Activated B cell treated with CpG ODN at 0.5 μM for 24 hours (primary cell): ENCODE results near the gene MB21D2. TPM values are rescaled to one million over a fixed set of nuclear protein-coding genes. Genes with fewer than 3 reads are reported as not detected.

Experiments
- ATAC-seq: fragments of 200-7000 bp; cut with Tn5 transposase; one replicate; pipeline ENCODE4 v1.10.0; 2021; ENCODE audit warnings: low read depth, mild to moderate bottlenecking, moderate library complexity
- CTCF ChIA-PET: fragments of 350-600 bp; sonication (Branson Sonifier 250); formaldehyde crosslinking; loops from one replicate; lab custom pipeline; 2021; ENCODE audit warnings: antibody characterized with exemption; lab: Charles Lee
- POLR2A ChIA-PET: fragments of 350-600 bp; sonication (Branson Sonifier 250); formaldehyde crosslinking; loops from one replicate; lab custom pipeline; 2021; ENCODE audit warnings: antibody characterized with exemption; lab: Charles Lee
- DNase-seq: peaks from one replicate; pipeline ENCODE4 v3.0.0; 2022
- H3K27ac Mint-ChIP-seq: one replicate; pipeline ENCODE4 v1.8.0; 2020; ENCODE audit warnings: mixed read lengths
- H3K27me3 Mint-ChIP-seq: one replicate; pipeline ENCODE4 v1.8.0; 2021; ENCODE audit warnings: mixed read lengths
- H3K36me3 Mint-ChIP-seq: one replicate; pipeline ENCODE4 v1.8.0; 2021; ENCODE audit warnings: low read depth, mixed read lengths
- H3K4me1 Mint-ChIP-seq: one replicate; pipeline ENCODE4 v1.8.0; 2021; ENCODE audit warnings: mixed read lengths
- H3K4me3 Mint-ChIP-seq: one replicate; pipeline ENCODE4 v1.8.0; 2020; ENCODE audit warnings: mild to moderate bottlenecking, mixed read lengths
- H3K9me3 Mint-ChIP-seq: one replicate; pipeline ENCODE4 v1.8.0; 2020; ENCODE audit warnings: mixed read lengths
- intact Hi-C: fragments of 100-400 bp; cut with micrococcal nuclease; formaldehyde crosslinking; loops from one replicate; pipeline ENCODE4 v1.15.1; 2024
- total RNA-seq: library from RNA; stranded (reverse); gene quantifications from 2 replicates; pipeline ENCODE4 v1.2.3, GENCODE V29; 2022
- TF ChIP-seq, protein P1 (sequence below): fragments of 200-600 bp; IDR thresholded peaks from one replicate; pipeline ENCODE4 v1.8.0; 2022; ENCODE audit warnings: antibody characterized with exemption, mild to moderate bottlenecking

Gene MB21D2
- total RNA-seq, 1 donor from 2014 or later = 0.09 TPM

DNA sequence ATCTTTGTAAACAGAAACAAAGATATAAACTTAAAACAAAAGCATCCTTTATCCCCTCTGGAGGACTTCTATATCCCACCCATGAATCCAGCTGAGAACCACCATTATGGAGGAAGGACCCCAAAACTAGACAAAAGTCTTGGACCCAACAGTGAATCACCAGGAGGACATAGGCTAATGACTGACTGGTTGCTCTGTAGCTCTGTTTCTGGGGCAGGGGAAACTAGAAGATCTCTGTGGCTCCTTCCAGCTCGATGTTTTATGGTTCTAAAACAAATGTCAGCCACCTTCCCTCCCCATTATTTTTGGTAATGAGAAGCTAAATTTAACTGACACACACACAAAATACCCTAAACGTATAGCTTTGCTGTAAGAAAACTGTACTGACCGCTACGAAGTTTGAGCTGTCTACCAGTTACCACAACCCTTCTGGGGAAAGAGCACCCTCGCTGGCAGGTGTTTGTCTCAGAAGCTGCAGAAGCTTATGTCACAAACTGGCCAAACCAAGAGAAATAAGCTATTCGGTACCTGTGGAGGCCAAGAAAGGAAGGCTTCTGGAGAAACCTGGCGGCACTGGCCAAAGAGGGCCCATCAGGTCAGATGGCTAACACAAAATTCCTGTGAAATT lies 36.4 kb downstream of the MB21D2 start:
- H3K27me3 Mint-ChIP-seq = peaks cover 3% of the 10 kb centered on the region
- H3K36me3 Mint-ChIP-seq = no peaks in the 10 kb centered on the region
- ATAC-seq = no peak
- H3K4me3 Mint-ChIP-seq = no peak overlapping the region
- DNase-seq = no peak
- TF ChIP-seq, protein P1, sequence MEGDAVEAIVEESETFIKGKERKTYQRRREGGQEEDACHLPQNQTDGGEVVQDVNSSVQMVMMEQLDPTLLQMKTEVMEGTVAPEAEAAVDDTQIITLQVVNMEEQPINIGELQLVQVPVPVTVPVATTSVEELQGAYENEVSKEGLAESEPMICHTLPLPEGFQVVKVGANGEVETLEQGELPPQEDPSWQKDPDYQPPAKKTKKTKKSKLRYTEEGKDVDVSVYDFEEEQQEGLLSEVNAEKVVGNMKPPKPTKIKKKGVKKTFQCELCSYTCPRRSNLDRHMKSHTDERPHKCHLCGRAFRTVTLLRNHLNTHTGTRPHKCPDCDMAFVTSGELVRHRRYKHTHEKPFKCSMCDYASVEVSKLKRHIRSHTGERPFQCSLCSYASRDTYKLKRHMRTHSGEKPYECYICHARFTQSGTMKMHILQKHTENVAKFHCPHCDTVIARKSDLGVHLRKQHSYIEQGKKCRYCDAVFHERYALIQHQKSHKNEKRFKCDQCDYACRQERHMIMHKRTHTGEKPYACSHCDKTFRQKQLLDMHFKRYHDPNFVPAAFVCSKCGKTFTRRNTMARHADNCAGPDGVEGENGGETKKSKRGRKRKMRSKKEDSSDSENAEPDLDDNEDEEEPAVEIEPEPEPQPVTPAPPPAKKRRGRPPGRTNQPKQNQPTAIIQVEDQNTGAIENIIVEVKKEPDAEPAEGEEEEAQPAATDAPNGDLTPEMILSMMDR = no peak
- no peaks in the 10 kb centered on the region for H3K9me3 Mint-ChIP-seq
- no peaks in the 10 kb centered on the region for H3K4me1 Mint-ChIP-seq
- H3K27ac Mint-ChIP-seq = no peak overlapping the region
- ChIA-PET CTCF (no interaction called here), POLR2A (no interaction called here)
- intact Hi-C loops = no loop called here

DNA sequence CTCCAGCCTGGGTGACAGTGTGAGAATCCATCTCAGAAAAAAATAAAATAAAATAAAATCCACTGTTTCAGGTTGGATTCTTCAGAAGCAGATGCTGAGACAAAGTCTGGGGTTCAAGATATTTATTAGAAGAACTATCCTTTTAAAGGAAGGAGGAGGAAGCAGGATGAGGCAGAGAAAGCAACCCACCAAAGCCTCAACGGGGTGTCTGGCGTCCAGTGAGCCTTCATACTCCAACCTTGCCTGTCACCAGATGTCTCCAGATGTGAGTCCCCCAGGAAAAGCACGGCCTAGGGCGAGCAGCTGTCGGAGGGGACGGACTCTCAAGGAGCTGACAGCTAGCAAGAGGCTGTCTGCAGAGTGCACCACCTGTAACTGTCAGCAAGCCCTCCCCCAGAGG lies 37.3 kb downstream of the MB21D2 start:
- TF ChIP-seq, protein P1 = no peak

DNA sequence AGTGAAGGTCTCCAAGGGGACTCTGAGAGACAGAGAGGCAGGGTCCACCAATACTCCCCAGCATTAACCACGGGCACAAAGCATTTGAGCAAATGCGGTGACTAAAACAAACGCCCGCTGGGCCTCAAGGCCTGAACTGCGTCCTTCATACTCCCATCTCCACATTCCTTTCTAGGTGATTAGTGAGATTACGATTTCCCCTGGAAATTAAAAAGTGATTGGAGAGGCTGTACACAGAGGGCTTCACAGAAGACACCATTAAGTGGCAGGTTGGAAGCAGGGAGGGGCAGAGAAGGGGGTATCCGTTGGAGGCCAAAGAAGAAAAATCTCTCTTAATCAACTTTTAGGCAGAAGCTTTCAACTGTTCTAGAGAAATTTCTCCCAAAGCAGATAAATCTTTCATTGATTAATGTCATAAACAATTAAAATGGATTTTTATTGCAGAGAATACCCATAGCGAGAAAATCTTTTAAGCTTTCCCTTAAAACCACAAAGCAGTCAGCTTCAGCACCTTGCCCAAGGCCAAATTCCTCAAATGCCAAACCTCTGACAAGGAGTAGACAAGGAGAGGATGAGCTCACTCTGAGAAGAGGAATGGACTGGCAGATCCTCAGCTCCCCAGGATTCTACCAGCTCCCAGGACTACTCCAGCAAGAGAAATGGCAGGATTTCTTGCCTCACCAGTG lies 38.2 kb downstream of the MB21D2 start:
- POLR2A ChIA-PET = no interaction called here

More for the DNA sequence above, 37.3 kb downstream of the MB21D2 start:
- DNase-seq = no peak
- Mint-ChIP-seq H3K9me3 (no peaks in the 10 kb centered on the region), H3K36me3 (no peaks in the 10 kb centered on the region), H3K27ac (no peak overlapping the region), H3K27me3 (peaks cover 3% of the 10 kb centered on the region), H3K4me3 (no peak overlapping the region), H3K4me1 (no peaks in the 10 kb centered on the region)
- intact Hi-C loops = no loop called here
- no peak for ATAC-seq
- ChIA-PET POLR2A (no interaction called here), CTCF (no interaction called here)

DNA sequence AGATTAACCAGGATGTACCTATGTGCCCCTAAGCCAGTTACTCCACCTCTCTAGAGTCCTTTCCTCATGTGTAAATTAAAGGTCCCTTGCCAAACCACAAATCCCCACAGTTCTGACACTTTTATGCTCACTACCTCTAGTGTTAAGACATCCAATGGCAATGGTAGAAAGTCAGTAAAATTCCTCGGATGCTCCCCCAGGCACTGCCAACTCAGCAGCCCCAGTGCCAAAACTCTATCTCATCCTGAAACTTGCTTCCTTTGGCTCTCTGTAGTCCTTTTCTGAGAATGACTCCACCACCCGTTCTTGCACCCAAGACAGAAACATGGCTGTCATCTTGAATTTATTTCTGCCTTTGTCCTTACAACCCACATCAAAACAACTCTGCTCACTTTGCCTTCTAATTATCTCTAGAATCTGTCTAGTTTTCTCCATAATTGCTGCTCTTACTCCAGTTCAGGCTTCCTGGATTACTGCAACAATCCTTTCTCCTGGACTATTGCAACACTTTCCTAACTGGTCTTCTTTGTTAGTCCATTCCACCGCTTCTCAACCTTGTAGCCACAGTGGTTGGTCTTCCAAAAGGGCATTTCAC lies 41.6 kb downstream of the MB21D2 start:
- ChIA-PET CTCF (no interaction called here), POLR2A (no interaction called here)
- no peak overlapping the region for H3K27ac Mint-ChIP-seq
- TF ChIP-seq, protein P1 = no peak
- H3K4me3 Mint-ChIP-seq = no peak overlapping the region
- ATAC-seq (no peak), DNase-seq (no peak)
- intact Hi-C loops = no loop called here
- peaks cover 3% of the 10 kb centered on the region for H3K27me3 Mint-ChIP-seq
- H3K36me3 Mint-ChIP-seq = no peaks in the 10 kb centered on the region
- H3K4me1 Mint-ChIP-seq = no peaks in the 10 kb centered on the region
- peaks cover 4% of the 10 kb centered on the region for H3K9me3 Mint-ChIP-seq

More for the DNA sequence above, 38.2 kb downstream of the MB21D2 start:
- H3K4me1 Mint-ChIP-seq = no peaks in the 10 kb centered on the region
- TF ChIP-seq, protein P1 = no peak
- H3K27ac Mint-ChIP-seq = no peak overlapping the region
- CTCF ChIA-PET = no interaction called here
- no peaks in the 10 kb centered on the region for H3K36me3 Mint-ChIP-seq
- H3K27me3 Mint-ChIP-seq = peaks cover 3% of the 10 kb centered on the region
- peaks cover 4% of the 10 kb centered on the region for H3K9me3 Mint-ChIP-seq
- no peak for ATAC-seq
- no peak overlapping the region for H3K4me3 Mint-ChIP-seq
- no peak for DNase-seq
- intact Hi-C loops = no loop called here

DNA sequence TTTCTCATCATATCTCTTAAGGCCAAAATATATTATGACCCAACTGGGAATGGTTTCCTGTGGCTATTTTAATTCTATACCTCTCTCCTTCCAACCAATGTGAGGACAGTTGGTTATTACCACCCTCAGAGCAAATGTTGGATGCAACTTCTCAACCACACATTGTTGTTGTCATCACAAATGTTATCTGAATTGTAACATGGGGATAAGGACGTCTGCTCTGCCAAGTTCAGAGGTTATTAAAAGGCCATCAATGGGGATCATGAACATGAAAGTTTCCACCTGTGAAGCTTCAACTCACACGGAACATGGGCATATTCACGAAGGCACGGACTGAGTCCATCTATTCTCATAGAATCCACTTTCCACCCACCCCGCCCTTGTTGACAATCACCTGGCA lies 46.8 kb downstream of the MB21D2 start:
- DNase-seq (no peak), ATAC-seq (no peak)
- H3K27ac Mint-ChIP-seq = no peak overlapping the region
- peaks cover 4% of the 10 kb centered on the region for H3K9me3 Mint-ChIP-seq
- CTCF ChIA-PET = no interaction called here
- POLR2A ChIA-PET = no interaction called here
- no peak overlapping the region for H3K4me3 Mint-ChIP-seq
- no peaks in the 10 kb centered on the region for H3K27me3 Mint-ChIP-seq
- no peaks in the 10 kb centered on the region for H3K4me1 Mint-ChIP-seq
- intact Hi-C loops = no loop called here
- H3K36me3 Mint-ChIP-seq = no peaks in the 10 kb centered on the region
- TF ChIP-seq, protein P1 = no peak
